SK-N-SH (cell line): ENCODE data around the gene SNRNP200. TPM values are rescaled to one million over a fixed set of nuclear protein-coding genes. Genes with fewer than 3 reads are reported as not detected.

Source experiments
- CTCF ChIA-PET: fragments of 300-600, 350-600 bp; formaldehyde crosslinking; extraction: SDS; loops from one replicate; lab custom pipeline; 2021; lab: Yijun Ruan, JAX
- POLR2A ChIA-PET: fragments of 350-600 bp; sonication (Branson Sonifier 250); formaldehyde crosslinking; extraction: SDS; loops from one replicate; lab custom pipeline; 2020; ENCODE audit warnings: antibody characterized with exemption, inconsistent platforms; lab: Yijun Ruan, JAX
- DNase-seq: peaks from one replicate; pipeline ENCODE4 v3.0.0; 2012
- H2AFZ ChIP-seq: fragments of 200-600 bp; sonication (generic); 2 replicates; pipeline ENCODE4 v1.8.1; 2016; ENCODE audit warnings: antibody characterized with exemption, mild to moderate bottlenecking, low read depth
- H3F3A ChIP-seq: fragments of 200-600 bp; sonication (generic); replicated peaks from 2 replicates; pipeline ENCODE3; 2016; ENCODE audit warnings: antibody characterized with exemption, mild to moderate bottlenecking; ENCODE audit not compliant: insufficient read depth
- H3K27ac ChIP-seq, 2 experiments: fragments of 200-500 bp in 1 of 2; fragments of 200-600 bp in 1 of 2; sonication (Bioruptor generic) in 1 of 2; sonication (generic), shearing (Covaris generic) in 1 of 2; 2 replicates each; pipeline versions ENCODE4 v1.5.1 to v1.6.1; 2014 to 2016; ENCODE audit warnings: low read depth in 2 of 2, inconsistent platforms in 1 of 2, low read length in 1 of 2, mild to moderate bottlenecking in 1 of 2, mixed read lengths in 1 of 2
- H3K27me3 ChIP-seq: fragments of 200-600 bp; sonication (generic), shearing (Covaris generic); 2 replicates; pipeline ENCODE4 v1.6.1; 2016; ENCODE audit warnings: mixed run types; ENCODE audit not compliant: insufficient read depth
- H3K36me3 ChIP-seq, 2 experiments: fragments of 200-500 bp in 1 of 2; fragments of 200-600 bp in 1 of 2; sonication (Bioruptor generic) in 1 of 2; sonication (generic) in 1 of 2; replicated peaks in 1 of 2; 2 replicates each; pipeline versions ENCODE3 to v1.5.1; 2014 to 2016; ENCODE audit warnings: low read length in 1 of 2, mild to moderate bottlenecking in 1 of 2; ENCODE audit not compliant: insufficient read depth in 2 of 2, control insufficient read depth in 1 of 2
- H3K4me1 ChIP-seq, 2 experiments: fragments of 200-500 bp in 1 of 2; fragments of 200-600 bp in 1 of 2; sonication (Bioruptor generic) in 1 of 2; sonication (generic), shearing (Covaris generic) in 1 of 2; 2 replicates each; pipeline versions ENCODE4 v1.5.1 to v1.6.1; 2014 to 2016; ENCODE audit warnings: low read depth in 1 of 2, low read length in 1 of 2, mixed run types in 1 of 2; ENCODE audit not compliant: insufficient read depth in 2 of 2, control insufficient read depth in 1 of 2
- H3K4me2 ChIP-seq: fragments of 200-600 bp; sonication (generic), shearing (Covaris generic); 2 replicates; pipeline ENCODE4 v1.6.1; 2017; ENCODE audit warnings: mixed run types
- H3K4me3 ChIP-seq, 2 experiments: fragments of 200-500 bp in 1 of 2; fragments of 200-600 bp in 1 of 2; sonication (Bioruptor generic) in 1 of 2; sonication (generic), shearing (Covaris generic) in 1 of 2; 2 replicates each; pipeline versions ENCODE4 v1.5.1 to v1.8.1; 2014 to 2016; ENCODE audit warnings: low read depth in 2 of 2, inconsistent platforms in 1 of 2, low read length in 1 of 2, mild to moderate bottlenecking in 1 of 2, mixed read lengths in 1 of 2, moderate library complexity in 1 of 2
- H3K79me2 ChIP-seq: fragments of 200-600 bp; sonication (generic); 2 replicates; pipeline ENCODE4 v1.8.1; 2017; ENCODE audit warnings: mild to moderate bottlenecking; ENCODE audit not compliant: insufficient read depth
- H3K9ac ChIP-seq: fragments of 200-600 bp; sonication (generic); 2 replicates; pipeline ENCODE4 v1.6.1; 2017; ENCODE audit warnings: mixed run types
- H3K9me2 ChIP-seq: fragments of 200-600 bp; sonication (generic); 2 replicates; pipeline ENCODE4 v1.6.1; 2017; ENCODE audit warnings: mixed run types
- H3K9me3 ChIP-seq: fragments of 200-600 bp; sonication (generic); 2 replicates; pipeline ENCODE4 v1.6.1; 2017; ENCODE audit warnings: mixed run types, mild to moderate bottlenecking, moderate library complexity
- H4K20me1 ChIP-seq: fragments of 200-600 bp; sonication (generic); 2 replicates; pipeline ENCODE4 v1.6.1; 2017; ENCODE audit warnings: mild to moderate bottlenecking, mixed run types; ENCODE audit not compliant: insufficient read depth
- CTCF ChIP-seq: fragments of 200-600 bp; sonication (generic); IDR thresholded peaks from 2 replicates; pipeline ENCODE4 v1.6.1; 2017; ENCODE audit warnings: antibody characterized with exemption, mild to moderate bottlenecking, moderate library complexity
- FOXJ3 ChIP-seq: sonication (generic); formaldehyde crosslinking; IDR thresholded peaks from 2 replicates; pipeline ENCODE4 v1.5.1; 2020; ENCODE audit warnings: mild to moderate bottlenecking, missing genetic modification reagents
- IRF3 ChIP-seq: fragments of 150-350 bp; IDR thresholded peaks from 2 replicates; pipeline ENCODE4 v1.6.1; 2016; ENCODE audit warnings: mild to moderate bottlenecking, low read depth, low read length
- NFIC ChIP-seq: IDR thresholded peaks from 2 replicates; pipeline ENCODE4 v1.4.0; 2012; ENCODE audit warnings: borderline replicate concordance
- POLR2AphosphoS5 ChIP-seq: IDR thresholded peaks from 2 replicates; pipeline ENCODE4 v1.6.1; 2012; ENCODE audit warnings: low read depth, low read length
- RAD21 ChIP-seq: IDR thresholded peaks from 2 replicates; pipeline ENCODE4 v1.6.1; 2012; ENCODE audit warnings: mild to moderate bottlenecking, low read length
- RFX5 ChIP-seq: IDR thresholded peaks from 2 replicates; pipeline ENCODE4 v1.6.1; 2012; ENCODE audit warnings: mild to moderate bottlenecking, improper control_type of control experiment, low read length
- USF1 ChIP-seq: IDR thresholded peaks from 2 replicates; pipeline ENCODE4 v1.4.0; 2012; ENCODE audit warnings: low read depth, borderline replicate concordance
- whole genome bisulfite sequencing: methylation state at CpG from one replicate; pipeline ENCODE4 v1.1.6; 2017; ENCODE audit warnings: low lambda C conversion rate; 5-methylcytosine and 5-hydroxymethylcytosine counted together
- polyA plus RNA-seq, 3 experiments: library from polyadenylated mRNA; depleted of rRNA; stranded (reverse); fragments of >200 nt; gene quantifications; 2 replicates each; pipeline ENCODE4 v1.2.3, GENCODE V29; 2012
- TF ChIP-seq, protein P1 (sequence below): fragments of 150-350 bp; IDR thresholded peaks from 2 replicates; pipeline ENCODE4 v1.6.1; 2017; ENCODE audit warnings: antibody characterized with exemption, low read length, low read depth, borderline replicate concordance

Gene SNRNP200
- polyA plus RNA-seq, 1 of the 3 experiments (the other 2 are of a cell fraction) = 165 TPM

DNA sequence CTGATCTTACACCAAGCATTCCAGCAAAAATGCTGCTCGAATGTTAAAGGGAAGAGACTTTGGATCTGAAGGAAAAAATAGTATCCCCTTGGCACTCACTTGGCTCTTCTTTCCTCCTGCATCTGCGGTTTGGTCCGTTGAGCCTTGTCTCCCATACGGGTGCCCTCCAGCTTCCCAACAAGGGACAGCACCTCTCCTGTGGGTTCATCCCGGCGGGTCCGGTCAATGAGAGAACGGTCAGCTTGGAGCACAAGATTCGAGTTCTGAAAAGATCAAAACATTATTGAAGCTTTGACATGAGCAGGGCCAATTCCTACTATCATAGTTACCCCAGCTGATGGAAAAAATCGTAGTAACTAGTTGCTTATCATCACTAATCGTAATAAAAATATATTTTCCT, 740 bp downstream of the SNRNP200 start:
- Histone ChIP-seq H3K9me2 (no peaks in the 10 kb centered on the region), H2AFZ (no peak overlapping the region), H3K4me1 (peaks cover 18 to 20% of the 10 kb centered on the region in 2 experiments), H3K4me3 (peak overlapping the region; percentile 64 to 87), H3K27me3 (no peaks in the 10 kb centered on the region), H4K20me1 (peaks cover 4% of the 10 kb centered on the region; the same call in 1 of the 2 replicates), H3F3A (no peaks in the 10 kb centered on the region), H3K4me2 (peak overlapping the region; percentile 87), H3K27ac (peak overlapping the region in 1 of 2 experiments; percentile 79; a peak in 2 of 4 replicates), H3K9me3 (no peaks in the 10 kb centered on the region), H3K36me3 (peaks cover 45 to 47% of the 10 kb centered on the region in 2 experiments), H3K79me2 (peaks cover 63% of the 10 kb centered on the region), H3K9ac (peak overlapping the region; percentile 88)
- CTCF ChIA-PET = interaction anchor here (0.8 to 1.3 kb wide), 2 partner anchors 39 to 44 kb away, joined by 3 to 8 read pairs; partner anchors contain the start of genes CIAO1 and TMEM127
- TF ChIP-seq POLR2AphosphoS5 (no peak), CTCF (no peak), RFX5 (no peak), NFIC (no peak), FOXJ3 (no peak), USF1 (no peak), RAD21 (no peak)
- TF ChIP-seq, protein P1, sequence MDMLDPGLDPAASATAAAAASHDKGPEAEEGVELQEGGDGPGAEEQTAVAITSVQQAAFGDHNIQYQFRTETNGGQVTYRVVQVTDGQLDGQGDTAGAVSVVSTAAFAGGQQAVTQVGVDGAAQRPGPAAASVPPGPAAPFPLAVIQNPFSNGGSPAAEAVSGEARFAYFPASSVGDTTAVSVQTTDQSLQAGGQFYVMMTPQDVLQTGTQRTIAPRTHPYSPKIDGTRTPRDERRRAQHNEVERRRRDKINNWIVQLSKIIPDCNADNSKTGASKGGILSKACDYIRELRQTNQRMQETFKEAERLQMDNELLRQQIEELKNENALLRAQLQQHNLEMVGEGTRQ = no peak
- POLR2A ChIA-PET = interaction anchor here (0.9 to 3.0 kb wide), 6 partner anchors 16 to 44 kb away, joined by 3 to 20 read pairs (median 4); partner anchors contain the start of gene ITPRIPL1
- peak; percentile 26 for DNase-seq
- 19% methylated on average over 11 of the region's 11 CpGs for WGBS

GRCh38 chr2:96301865-96302264, 3.5 kb downstream of the SNRNP200 start:
- no peak overlapping the region for H2AFZ ChIP-seq
- peaks cover 18 to 20% of the 10 kb centered on the region in 2 experiments for H3K4me1 ChIP-seq
- no peaks in the 10 kb centered on the region for H3K9me3 ChIP-seq
- no peaks in the 10 kb centered on the region for H3K9me2 ChIP-seq
- POLR2A ChIA-PET = no interaction called here
- DNase-seq = no peak
- H4K20me1 ChIP-seq = peaks cover 6% of the 10 kb centered on the region; the same call in 1 of the 2 replicates
- no peak overlapping the region for H3K27ac ChIP-seq
- 87% methylated on average over 1 of the region's 1 CpG for WGBS
- TF ChIP-seq IRF3 = no peak
- CTCF ChIA-PET = interaction anchor here (0.9 to 1.6 kb wide), 2 partner anchors 20 to 207 kb away, joined by 3 to 5 read pairs; no protein-coding TSS in a partner anchor
- no peaks in the 10 kb centered on the region for H3F3A ChIP-seq
- peaks cover 72 to 75% of the 10 kb centered on the region in 2 experiments for H3K36me3 ChIP-seq
- H3K4me3 ChIP-seq = no peak overlapping the region
- no peaks in the 10 kb centered on the region for H3K27me3 ChIP-seq
- peaks cover 72% of the 10 kb centered on the region for H3K79me2 ChIP-seq
- H3K9ac ChIP-seq = no peak overlapping the region
- H3K4me2 ChIP-seq = no peak overlapping the region
